Hepatocyte (in vitro differentiated cells): ENCODE results near the gene CCBE1. TPM values are rescaled to one million over a fixed set of nuclear protein-coding genes. Genes with fewer than 3 reads are reported as not detected.
A peak's percentile ranks its signal among the peaks of the same experiment; 100 is the strongest.

Experiments
- DNase-seq: peaks from one replicate; pipeline ENCODE4 v3.0.0-alpha.2; 2016; ENCODE audit warnings: low spot score
- H2AFZ ChIP-seq: fragments of 200-600 bp; sonication (generic); 2 replicates; pipeline ENCODE4 v1.6.0; 2016; ENCODE audit warnings: antibody characterized with exemption, mild to moderate bottlenecking
- H3K27ac ChIP-seq: fragments of 200-600 bp; sonication (generic); 2 replicates; pipeline ENCODE4 v1.5.1; 2016; ENCODE audit warnings: mild to moderate bottlenecking
- H3K27me3 ChIP-seq: fragments of 200-600 bp; sonication (generic); 2 replicates; pipeline ENCODE4 v1.6.1; 2016
- H3K36me3 ChIP-seq: fragments of 200-600 bp; sonication (generic); replicated peaks from 2 replicates; pipeline ENCODE4 v1.5.1; 2016; ENCODE audit warnings: low read depth; ENCODE audit not compliant: insufficient read depth
- H3K4me1 ChIP-seq: fragments of 200-600 bp; sonication (generic); 2 replicates; pipeline ENCODE4 v1.5.1; 2016; ENCODE audit warnings: mild to moderate bottlenecking, moderate library complexity; ENCODE audit not compliant: insufficient read depth
- H3K4me2 ChIP-seq: fragments of 200-600 bp; sonication (generic); 2 replicates; pipeline ENCODE4 v1.6.0; 2016
- H3K4me3 ChIP-seq: fragments of 200-600 bp; sonication (generic); 2 replicates; pipeline ENCODE4 v1.5.1; 2016; ENCODE audit warnings: mild to moderate bottlenecking
- H3K79me2 ChIP-seq: fragments of 200-600 bp; sonication (generic); 2 replicates; pipeline ENCODE4 v1.6.0; 2017; ENCODE audit warnings: mild to moderate bottlenecking
- H3K9me2 ChIP-seq: fragments of 200-600 bp; sonication (generic); replicated peaks from 2 replicates; pipeline ENCODE4 v1.6.0; 2017; ENCODE audit warnings: mild to moderate bottlenecking; ENCODE audit not compliant: insufficient read depth
- H3K9me3 ChIP-seq: fragments of 200-600 bp; sonication (generic); 2 replicates; pipeline ENCODE4 v1.5.1; 2016; ENCODE audit warnings: low read depth, mild to moderate bottlenecking
- H4K20me1 ChIP-seq: fragments of 200-600 bp; sonication (generic); 2 replicates; pipeline ENCODE4 v1.6.0; 2016; ENCODE audit warnings: mild to moderate bottlenecking; ENCODE audit not compliant: insufficient read depth, poor library complexity, severe bottlenecking
- CTCF ChIP-seq: fragments of 200-600 bp; sonication (generic); IDR thresholded peaks from 2 replicates; pipeline ENCODE4 v1.5.1; 2016; ENCODE audit warnings: antibody characterized with exemption, mild to moderate bottlenecking; ENCODE audit not compliant: poor library complexity
- EZH2 ChIP-seq: fragments of 200-600 bp; sonication (generic); IDR thresholded peaks from 2 replicates; pipeline ENCODE4 v1.6.1; 2016; ENCODE audit warnings: antibody characterized with exemption, mild to moderate bottlenecking, borderline replicate concordance
- EZH2phosphoT487 ChIP-seq: fragments of 200-600 bp; sonication (generic); IDR thresholded peaks from one replicate; pipeline ENCODE4 v1.6.1; 2018; ENCODE audit warnings: antibody characterized with exemption, mild to moderate bottlenecking, low read depth, moderate library complexity; ENCODE audit not compliant: unreplicated experiment, severe bottlenecking
- WGBS: methylation state at CpG from one replicate; pipeline ENCODE4 v1.1.6; 2016; ENCODE audit warnings: low lambda C conversion rate; ENCODE audit errors: missing lambda C conversion rate; 5-methylcytosine and 5-hydroxymethylcytosine counted together
- polyA plus RNA-seq: library from polyadenylated mRNA; unstranded; fragments of >200 nt; fragmentation: Nextera tagmentation; extraction: Ambion mirVana; gene quantifications from 2 replicates; pipeline ENCODE4 v1.2.1, GENCODE V29; 2016
- total RNA-seq: library from RNA; depleted of rRNA; stranded (reverse); fragments of >200 nt; gene quantifications from 2 replicates; pipeline ENCODE4 v1.2.3, GENCODE V29; 2014

The CCBE1 gene
- total and polyA plus RNA-seq, 2 experiments from 2014 or later = 3.1 to 9.2 TPM

DNA sequence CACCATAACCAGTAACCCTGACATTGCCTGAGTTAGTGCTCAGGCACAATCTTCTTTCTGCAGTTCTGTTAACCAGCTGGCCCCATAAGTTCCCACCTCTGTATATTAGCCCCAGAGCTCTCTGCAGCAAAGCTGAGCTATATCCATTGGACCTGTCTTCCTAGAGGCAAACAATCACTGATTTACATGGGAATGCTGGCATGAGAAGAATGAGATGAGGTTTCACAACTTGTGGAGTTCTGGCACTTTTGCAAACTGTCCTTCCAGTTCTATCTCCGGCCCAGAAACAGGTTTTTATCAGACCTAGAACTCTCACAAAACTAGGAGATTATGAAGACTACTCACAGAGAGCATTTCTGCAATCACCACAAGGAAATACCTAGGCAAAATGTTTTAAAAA is 7.9 kb upstream of the CCBE1 start:
- no peak for DNase-seq
- Histone ChIP-seq H3K79me2 (no peaks in the 10 kb centered on the region), H3K27me3 (peaks cover 4% of the 10 kb centered on the region), H3K9me3 (no peaks in the 10 kb centered on the region), H3K4me1 (peaks cover 6% of the 10 kb centered on the region), H3K4me3 (no peak overlapping the region), H3K9me2 (no peaks in the 10 kb centered on the region), H2AFZ (no peak overlapping the region), H3K27ac (no peak overlapping the region), H3K4me2 (no peak overlapping the region), H3K36me3 (no peaks in the 10 kb centered on the region), H4K20me1 (no peaks in the 10 kb centered on the region)
- TF ChIP-seq EZH2phosphoT487 (no peak), EZH2 (no peak), CTCF (no peak)
- WGBS = 48% methylated on average over 1 of the region's 1 CpG

DNA sequence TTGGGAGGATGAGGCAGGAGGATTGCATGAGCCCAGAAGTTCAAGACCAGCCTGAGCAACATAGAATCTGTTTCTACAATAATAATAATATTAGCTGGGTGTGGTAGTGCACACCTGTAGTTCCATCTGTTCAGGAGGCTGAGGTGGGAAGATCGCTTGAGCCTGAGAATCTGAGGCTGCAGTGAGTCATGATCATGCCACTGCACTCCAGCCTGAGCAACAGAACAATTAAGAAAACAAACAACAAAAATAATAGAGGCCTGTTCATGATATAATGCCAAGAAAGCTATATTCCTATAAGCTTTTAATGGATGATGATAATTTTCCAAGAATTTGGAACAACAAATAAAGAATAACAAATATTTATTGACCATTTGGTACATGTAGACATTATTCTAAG is 6.9 kb upstream of the CCBE1 start:
- Histone ChIP-seq H2AFZ (no peak overlapping the region), H3K4me3 (no peak overlapping the region), H4K20me1 (no peaks in the 10 kb centered on the region), H3K9me3 (no peaks in the 10 kb centered on the region), H3K9me2 (no peaks in the 10 kb centered on the region), H3K79me2 (no peaks in the 10 kb centered on the region), H3K36me3 (no peaks in the 10 kb centered on the region), H3K27ac (no peak overlapping the region), H3K4me1 (peaks cover 6% of the 10 kb centered on the region), H3K27me3 (peaks cover 11% of the 10 kb centered on the region), H3K4me2 (no peak overlapping the region)
- DNase-seq = no peak
- TF ChIP-seq CTCF (no peak), EZH2phosphoT487 (no peak), EZH2 (no peak)
- WGBS = 47% methylated on average over 1 of the region's 1 CpG

GRCh38 chr18:59701272-59701671 is 4.0 kb upstream of the CCBE1 start:
- no peak overlapping the region for H2AFZ ChIP-seq
- no peak overlapping the region for H3K27ac ChIP-seq
- 57% methylated on average over 3 of the region's 3 CpGs for WGBS

More at GRCh38 chr18:59701272-59701671, 4.0 kb upstream of the CCBE1 start:
- H3K4me1 ChIP-seq = peaks cover 19% of the 10 kb centered on the region
- no peaks in the 10 kb centered on the region for H3K9me2 ChIP-seq
- no peaks in the 10 kb centered on the region for H4K20me1 ChIP-seq
- H3K4me2 ChIP-seq = peak overlapping the region; percentile 35
- TF ChIP-seq EZH2 = no peak
- no peak for TF ChIP-seq CTCF
- TF ChIP-seq EZH2phosphoT487 = no peak
- no peaks in the 10 kb centered on the region for H3K36me3 ChIP-seq
- H3K9me3 ChIP-seq = no peaks in the 10 kb centered on the region
- no peak overlapping the region for H3K4me3 ChIP-seq
- DNase-seq = no peak
- H3K79me2 ChIP-seq = no peaks in the 10 kb centered on the region
- peaks cover 38% of the 10 kb centered on the region for H3K27me3 ChIP-seq
